Esophagus muscularis mucosa (tissue), 4 donors: ENCODE data around the gene GRP. TPM values are rescaled to one million over a fixed set of nuclear protein-coding genes. Genes with fewer than 3 reads are reported as not detected.
A peak's percentile ranks its signal among the peaks of the same experiment; 100 is the strongest.

ENCODE experiments used
- DNase-seq: peaks from one replicate; pipeline ENCODE4 v3.0.0-alpha.2; 2017; ENCODE audit errors: extremely low spot score
- H3K27ac ChIP-seq, 4 donors: fragments of 200-600 bp; sonication (generic); replicated peaks in 1 of 4; 1 replicate in 3 of 4; 2 replicates in 1 of 4; pipeline ENCODE4 v1.5.1; 2016 to 2019; ENCODE audit warnings: mild to moderate bottlenecking in 1 of 4
- H3K27me3 ChIP-seq, 4 donors: fragments of 200-600 bp; sonication (generic); one replicate each; pipeline versions ENCODE4 v1.5.1 to v1.6.0; 2016 to 2019
- H3K36me3 ChIP-seq, 4 donors: fragments of 200-600 bp; sonication (generic); one replicate each; pipeline ENCODE4 v1.5.1; 2016 to 2019
- H3K4me1 ChIP-seq, 4 donors: fragments of 200-600 bp; sonication (generic); one replicate each; pipeline ENCODE4 v1.5.1; 2016 to 2019
- H3K4me3 ChIP-seq, 4 donors: fragments of 200-600 bp; sonication (generic); 1 replicate in 2 of 4; 2 replicates in 2 of 4; pipeline ENCODE4 v1.5.1; 2016 to 2019; ENCODE audit warnings: mild to moderate bottlenecking in 4 of 4, moderate library complexity in 1 of 4
- H3K9me3 ChIP-seq, 4 donors: fragments of 200-600 bp; sonication (generic); 1 replicate in 3 of 4; 2 replicates in 1 of 4; pipeline ENCODE4 v1.5.1; 2016 to 2019
- CTCF ChIP-seq, 3 experiments: fragments of 200-600 bp in 2 of 3; fragments of 450-650 bp in 1 of 3; sonication (generic) in 2 of 3; IDR thresholded peaks; one replicate each; pipeline ENCODE4 v1.5.1; 2017 to 2019; ENCODE audit warnings: antibody characterized with exemption in 3 of 3, mild to moderate bottlenecking in 2 of 3, moderate library complexity in 1 of 3
- EP300 ChIP-seq: sonication (generic); formaldehyde crosslinking; IDR thresholded peaks from one replicate; pipeline ENCODE4 v1.6.1; 2017; ENCODE audit warnings: antibody characterized with exemption
- POLR2A ChIP-seq: fragments of 450-650 bp; IDR thresholded peaks from one replicate; pipeline ENCODE4 v1.6.1; 2017; ENCODE audit warnings: antibody characterized with exemption, moderate library complexity, mild to moderate bottlenecking, low read depth
- POLR2AphosphoS5 ChIP-seq, 2 donors: sonication (generic); formaldehyde crosslinking; IDR thresholded peaks; one replicate each; pipeline ENCODE4 v1.6.1; 2017; ENCODE audit warnings: antibody characterized with exemption in 2 of 2
- WGBS: methylation state at CpG from one replicate; pipeline ENCODE4 v1.1.5; 2018; 5-methylcytosine and 5-hydroxymethylcytosine counted together
- intact Hi-C: fragments of 100-400 bp; cut with DNase I; formaldehyde crosslinking; loops from one replicate; pipeline ENCODE4 v1.15.1; 2023
- total RNA-seq, 4 donors: library from RNA; depleted of rRNA; stranded (reverse); fragments of >200 nt; gene quantifications; one replicate each; pipeline versions ENCODE4 v1.1.0 to v1.2.1, GENCODE V29; 2016

The GRP gene
- total RNA-seq, 4 donors from 2014 or later = 0.98 to 7.9 (median 2.5) TPM

DNA sequence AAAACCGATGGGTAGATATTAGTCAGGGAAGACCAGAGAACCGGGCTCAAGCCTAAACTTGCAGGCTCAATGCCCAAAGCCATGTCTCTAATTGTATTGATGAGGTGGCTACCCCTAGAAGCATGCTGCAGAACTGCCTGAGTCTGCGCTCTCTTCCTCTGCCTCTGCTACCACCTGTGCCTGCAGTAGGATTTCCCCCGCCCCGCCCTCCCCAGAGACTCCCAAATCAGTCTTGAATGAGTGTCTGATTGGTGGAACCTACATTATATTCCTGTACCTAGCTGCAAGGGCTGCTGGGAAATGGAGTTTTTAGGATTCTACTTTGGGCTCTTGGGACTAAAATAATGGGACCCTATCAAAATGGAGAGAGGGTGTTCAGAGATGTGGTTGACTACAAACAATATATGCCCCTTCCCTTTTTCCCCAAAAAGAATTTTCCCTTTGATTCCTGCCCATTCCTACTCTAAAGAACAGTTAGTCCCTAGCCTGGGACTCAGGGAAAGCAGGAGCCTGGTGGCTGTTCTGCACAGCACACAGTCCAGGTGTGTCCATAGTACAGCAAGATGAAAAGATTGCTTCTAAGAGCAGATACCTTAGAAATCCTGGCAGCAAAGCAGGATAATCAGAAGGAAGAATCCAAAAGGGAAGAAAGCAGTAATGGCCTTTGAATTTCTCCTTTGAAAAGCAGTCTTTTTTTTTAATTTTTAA is 12.5 kb downstream of the GRP start:
- WGBS = 76% methylated on average over 5 of the region's 5 CpGs
- no peaks in the 10 kb centered on the region for H3K36me3 ChIP-seq
- H3K4me1 ChIP-seq = no peaks in the 10 kb centered on the region
- intact Hi-C loops = no loop called here
- TF ChIP-seq POLR2A (no peak), POLR2AphosphoS5 (IDR thresholded peaks at IDR 0.05) (no peak), CTCF (IDR thresholded peaks at IDR 0.05) (no peak), EP300 (no peak)
- peak; percentile 81 for DNase-seq
- H3K27ac ChIP-seq = no peak overlapping the region
- H3K4me3 ChIP-seq = no peak overlapping the region
- H3K9me3 ChIP-seq = no peaks in the 10 kb centered on the region
- peaks cover 0 to 8% (median 0%) of the 10 kb centered on the region in 4 donors for H3K27me3 ChIP-seq

GRCh38 chr18:59233017-59233410 is 13.1 kb downstream of the GRP start:
- H3K4me1 ChIP-seq = no peaks in the 10 kb centered on the region
- H3K27me3 ChIP-seq = peaks cover 0 to 8% (median 0%) of the 10 kb centered on the region in 4 donors
- 80% methylated on average over 6 of the region's 6 CpGs for WGBS
- H3K27ac ChIP-seq = no peak overlapping the region
- H3K36me3 ChIP-seq = no peaks in the 10 kb centered on the region
- peak; percentile 12 for DNase-seq
- intact Hi-C loops = no loop called here
- TF ChIP-seq POLR2AphosphoS5 (IDR thresholded peaks at IDR 0.05) (no peak), POLR2A (no peak), EP300 (no peak), CTCF (IDR thresholded peaks at IDR 0.05) (no peak)
- H3K4me3 ChIP-seq = no peak overlapping the region
- no peaks in the 10 kb centered on the region for H3K9me3 ChIP-seq

DNA sequence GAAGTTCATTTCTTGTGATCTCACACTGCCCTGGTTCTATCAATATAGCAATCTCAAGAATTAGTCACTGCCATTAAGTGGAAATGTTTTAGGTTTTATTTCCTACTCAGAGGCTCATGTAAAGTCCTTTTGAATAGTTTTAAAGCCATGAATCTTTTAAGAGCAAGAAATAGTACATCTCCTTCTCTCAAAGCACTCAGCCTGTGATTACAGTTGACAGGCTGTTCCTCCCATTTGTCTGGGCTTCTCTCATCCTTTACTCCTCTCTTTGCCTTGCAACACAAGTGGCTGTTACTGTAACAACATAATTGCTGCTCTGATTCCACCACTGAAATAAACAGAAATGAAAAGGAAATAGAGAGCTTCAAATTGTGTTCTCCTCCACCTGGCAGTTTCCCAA is 18.4 kb downstream of the GRP start:
- Histone ChIP-seq H3K9me3 (no peaks in the 10 kb centered on the region), H3K4me1 (no peaks in the 10 kb centered on the region), H3K36me3 (no peaks in the 10 kb centered on the region), H3K27ac (no peak overlapping the region), H3K27me3 (peaks cover 0 to 5% (median 0%) of the 10 kb centered on the region in 4 donors), H3K4me3 (no peak overlapping the region)
- TF ChIP-seq POLR2AphosphoS5 (IDR thresholded peaks at IDR 0.05) = no peak
- TF ChIP-seq CTCF (IDR thresholded peaks at IDR 0.05) = no peak
- no peak for TF ChIP-seq POLR2A
- TF ChIP-seq EP300 = no peak
- peak; percentile 88 for DNase-seq
- intact Hi-C loops = no loop called here

DNA sequence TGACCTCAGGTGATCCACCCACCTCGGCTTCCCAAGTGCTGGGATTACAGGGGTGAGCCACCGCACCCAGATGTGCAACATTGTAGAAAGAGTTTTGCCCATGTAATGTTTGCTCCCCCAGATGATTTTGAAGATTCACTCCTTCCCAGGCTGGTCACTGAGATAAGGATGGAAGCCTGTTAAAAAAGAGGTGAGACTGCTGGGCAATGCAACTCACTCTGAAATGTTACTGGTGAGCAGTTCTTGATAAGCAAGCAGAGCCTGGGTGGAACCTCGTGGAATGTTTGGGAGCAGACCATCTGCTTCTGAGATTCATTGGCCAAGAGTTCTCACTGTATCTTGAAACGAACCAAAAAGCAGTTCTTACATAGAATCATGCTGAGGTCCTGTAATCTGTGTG is 19.7 kb downstream of the GRP start:
- H3K27me3 ChIP-seq = peaks cover 0 to 5% (median 0%) of the 10 kb centered on the region in 4 donors
- H3K27ac ChIP-seq = no peak overlapping the region
- peak; percentile 31 for DNase-seq
- no peak for TF ChIP-seq POLR2AphosphoS5 (IDR thresholded peaks at IDR 0.05)
- TF ChIP-seq EP300 = no peak
- no peak for TF ChIP-seq CTCF (IDR thresholded peaks at IDR 0.05)
- TF ChIP-seq POLR2A = no peak
- H3K4me1 ChIP-seq = no peaks in the 10 kb centered on the region
- intact Hi-C loops = no loop called here
- no peak overlapping the region for H3K4me3 ChIP-seq
- 71% methylated on average over 4 of the region's 4 CpGs for WGBS
- no peaks in the 10 kb centered on the region for H3K9me3 ChIP-seq
- no peaks in the 10 kb centered on the region for H3K36me3 ChIP-seq

DNA sequence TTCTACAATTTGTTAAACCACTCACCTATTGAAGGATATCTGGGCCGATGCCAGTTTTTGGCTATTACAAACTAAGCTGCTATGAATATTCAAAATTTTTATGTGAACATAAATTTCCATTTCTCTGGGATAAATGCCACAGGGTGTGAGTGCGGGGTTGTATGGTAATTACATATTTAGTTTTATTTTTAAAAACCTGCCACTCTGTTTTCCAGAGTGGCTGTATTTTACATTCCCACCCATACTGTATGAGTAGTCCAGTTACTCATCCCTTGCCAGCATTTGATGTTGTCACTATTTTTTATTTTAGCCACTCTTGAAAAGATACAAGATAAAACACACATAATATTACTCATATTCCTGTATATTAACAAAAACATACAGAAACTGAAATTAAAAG is 22.9 kb downstream of the GRP start:
- WGBS = 96% methylated on average over 2 of the region's 2 CpGs
- peaks cover 0 to 22% (median 3%) of the 10 kb centered on the region in 4 donors for H3K27me3 ChIP-seq
- H3K4me3 ChIP-seq = no peak overlapping the region
- no peak for DNase-seq
- intact Hi-C loops = no loop called here
- TF ChIP-seq EP300 (no peak), POLR2A (no peak), CTCF (IDR thresholded peaks at IDR 0.05) (no peak), POLR2AphosphoS5 (IDR thresholded peaks at IDR 0.05) (no peak)
- H3K9me3 ChIP-seq = no peaks in the 10 kb centered on the region
- H3K36me3 ChIP-seq = no peaks in the 10 kb centered on the region
- H3K27ac ChIP-seq = no peak overlapping the region
- no peaks in the 10 kb centered on the region for H3K4me1 ChIP-seq
